SK-N-SH (cell line): ENCODE measurements around the gene CA5B. TPM values are rescaled to one million over a fixed set of nuclear protein-coding genes. Genes with fewer than 3 reads are reported as not detected.

Experiments used
- CTCF ChIA-PET: fragments of 300-600, 350-600 bp; formaldehyde crosslinking; extraction: SDS; loops from one replicate; lab custom pipeline; 2021; lab: Yijun Ruan, JAX
- POLR2A ChIA-PET: fragments of 350-600 bp; sonication (Branson Sonifier 250); formaldehyde crosslinking; extraction: SDS; loops from one replicate; lab custom pipeline; 2020; ENCODE audit warnings: antibody characterized with exemption, inconsistent platforms; lab: Yijun Ruan, JAX
- DNase-seq: peaks from one replicate; pipeline ENCODE4 v3.0.0; 2012
- H2AFZ ChIP-seq: fragments of 200-600 bp; sonication (generic); 2 replicates; pipeline ENCODE4 v1.8.1; 2016; ENCODE audit warnings: antibody characterized with exemption, mild to moderate bottlenecking, low read depth
- H3F3A ChIP-seq: fragments of 200-600 bp; sonication (generic); replicated peaks from 2 replicates; pipeline ENCODE3; 2016; ENCODE audit warnings: antibody characterized with exemption, mild to moderate bottlenecking; ENCODE audit not compliant: insufficient read depth
- H3K27ac ChIP-seq, 2 experiments: fragments of 200-500 bp in 1 of 2; fragments of 200-600 bp in 1 of 2; sonication (Bioruptor generic) in 1 of 2; sonication (generic), shearing (Covaris generic) in 1 of 2; 2 replicates each; pipeline versions ENCODE4 v1.5.1 to v1.6.1; 2014 to 2016; ENCODE audit warnings: low read depth in 2 of 2, inconsistent platforms in 1 of 2, low read length in 1 of 2, mild to moderate bottlenecking in 1 of 2, mixed read lengths in 1 of 2
- H3K27me3 ChIP-seq: fragments of 200-600 bp; sonication (generic), shearing (Covaris generic); 2 replicates; pipeline ENCODE4 v1.6.1; 2016; ENCODE audit warnings: mixed run types; ENCODE audit not compliant: insufficient read depth
- H3K36me3 ChIP-seq, 2 experiments: fragments of 200-500 bp in 1 of 2; fragments of 200-600 bp in 1 of 2; sonication (Bioruptor generic) in 1 of 2; sonication (generic) in 1 of 2; replicated peaks in 1 of 2; 2 replicates each; pipeline versions ENCODE3 to v1.5.1; 2014 to 2016; ENCODE audit warnings: low read length in 1 of 2, mild to moderate bottlenecking in 1 of 2; ENCODE audit not compliant: insufficient read depth in 2 of 2, control insufficient read depth in 1 of 2
- H3K4me1 ChIP-seq, 2 experiments: fragments of 200-500 bp in 1 of 2; fragments of 200-600 bp in 1 of 2; sonication (Bioruptor generic) in 1 of 2; sonication (generic), shearing (Covaris generic) in 1 of 2; 2 replicates each; pipeline versions ENCODE4 v1.5.1 to v1.6.1; 2014 to 2016; ENCODE audit warnings: low read depth in 1 of 2, low read length in 1 of 2, mixed run types in 1 of 2; ENCODE audit not compliant: insufficient read depth in 2 of 2, control insufficient read depth in 1 of 2
- H3K4me2 ChIP-seq: fragments of 200-600 bp; sonication (generic), shearing (Covaris generic); 2 replicates; pipeline ENCODE4 v1.6.1; 2017; ENCODE audit warnings: mixed run types
- H3K4me3 ChIP-seq, 2 experiments: fragments of 200-500 bp in 1 of 2; fragments of 200-600 bp in 1 of 2; sonication (Bioruptor generic) in 1 of 2; sonication (generic), shearing (Covaris generic) in 1 of 2; 2 replicates each; pipeline versions ENCODE4 v1.5.1 to v1.8.1; 2014 to 2016; ENCODE audit warnings: low read depth in 2 of 2, inconsistent platforms in 1 of 2, low read length in 1 of 2, mild to moderate bottlenecking in 1 of 2, mixed read lengths in 1 of 2, moderate library complexity in 1 of 2
- H3K79me2 ChIP-seq: fragments of 200-600 bp; sonication (generic); 2 replicates; pipeline ENCODE4 v1.8.1; 2017; ENCODE audit warnings: mild to moderate bottlenecking; ENCODE audit not compliant: insufficient read depth
- H3K9ac ChIP-seq: fragments of 200-600 bp; sonication (generic); 2 replicates; pipeline ENCODE4 v1.6.1; 2017; ENCODE audit warnings: mixed run types
- H3K9me2 ChIP-seq: fragments of 200-600 bp; sonication (generic); 2 replicates; pipeline ENCODE4 v1.6.1; 2017; ENCODE audit warnings: mixed run types
- H3K9me3 ChIP-seq: fragments of 200-600 bp; sonication (generic); 2 replicates; pipeline ENCODE4 v1.6.1; 2017; ENCODE audit warnings: mixed run types, mild to moderate bottlenecking, moderate library complexity
- H4K20me1 ChIP-seq: fragments of 200-600 bp; sonication (generic); 2 replicates; pipeline ENCODE4 v1.6.1; 2017; ENCODE audit warnings: mild to moderate bottlenecking, mixed run types; ENCODE audit not compliant: insufficient read depth
- ELF1 ChIP-seq: IDR thresholded peaks from 2 replicates; pipeline ENCODE4 v1.4.0; 2012
- GABPA ChIP-seq: IDR thresholded peaks from 2 replicates; pipeline ENCODE4 v1.4.0; 2012; ENCODE audit warnings: low read depth, mild to moderate bottlenecking
- GATA2 ChIP-seq: sonication (generic); formaldehyde crosslinking; IDR thresholded peaks from 2 replicates; pipeline ENCODE4 v1.5.0; 2020; ENCODE audit warnings: mild to moderate bottlenecking, missing genetic modification reagents
- JUND ChIP-seq: IDR thresholded peaks from 2 replicates; pipeline ENCODE4 v1.4.0; 2012
- MEF2A ChIP-seq: IDR thresholded peaks from 2 replicates; pipeline ENCODE4 v1.4.0; 2012; ENCODE audit warnings: low read depth, borderline replicate concordance
- MXI1 ChIP-seq: IDR thresholded peaks from 2 replicates; pipeline ENCODE4 v1.6.1; 2012; ENCODE audit warnings: mild to moderate bottlenecking, low read depth, low read length, improper control_type of control experiment
- NFIC ChIP-seq: IDR thresholded peaks from 2 replicates; pipeline ENCODE4 v1.4.0; 2012; ENCODE audit warnings: borderline replicate concordance
- POLR2AphosphoS5 ChIP-seq: IDR thresholded peaks from 2 replicates; pipeline ENCODE4 v1.6.1; 2012; ENCODE audit warnings: low read depth, low read length
- TAF1 ChIP-seq: IDR thresholded peaks from 2 replicates; pipeline ENCODE4 v1.6.1; 2012; ENCODE audit warnings: low read depth, mild to moderate bottlenecking, low read length, moderate library complexity, borderline replicate concordance
- TEAD4 ChIP-seq: IDR thresholded peaks from 2 replicates; pipeline ENCODE4 v1.4.0; 2012; ENCODE audit warnings: mild to moderate bottlenecking, borderline replicate concordance; ENCODE audit not compliant: insufficient read depth
- YY1 ChIP-seq: IDR thresholded peaks from 2 replicates; pipeline ENCODE4 v1.4.0; 2012; ENCODE audit warnings: low read depth, mild to moderate bottlenecking
- WGBS: methylation state at CpG from one replicate; pipeline ENCODE4 v1.1.6; 2017; ENCODE audit warnings: low lambda C conversion rate; 5-methylcytosine and 5-hydroxymethylcytosine counted together
- polyA plus RNA-seq, 3 experiments: library from polyadenylated mRNA; depleted of rRNA; stranded (reverse); fragments of >200 nt; gene quantifications; 2 replicates each; pipeline ENCODE4 v1.2.3, GENCODE V29; 2012
- TF ChIP-seq, protein P1 (sequence below): fragments of 150-350 bp; IDR thresholded peaks from 2 replicates; pipeline ENCODE4 v1.6.1; 2016; ENCODE audit warnings: mild to moderate bottlenecking, low read depth, low read length
- TF ChIP-seq, protein P2 (sequence below): IDR thresholded peaks from 2 replicates; pipeline ENCODE4 v1.6.1; 2012; ENCODE audit warnings: mild to moderate bottlenecking, low read depth, low read length, moderate library complexity
- TF ChIP-seq, protein P3 (sequence below): IDR thresholded peaks from 2 replicates; pipeline ENCODE4 v1.4.0; 2012; ENCODE audit warnings: low read depth, borderline replicate concordance
- TF ChIP-seq, protein P4 (sequence below): IDR thresholded peaks from 2 replicates; pipeline ENCODE4 v1.4.0; 2012; ENCODE audit warnings: low read depth, borderline replicate concordance

Gene CA5B
- polyA plus RNA-seq, 1 of the 3 experiments (the other 2 are of a cell fraction) = 4.4 TPM

DNA sequence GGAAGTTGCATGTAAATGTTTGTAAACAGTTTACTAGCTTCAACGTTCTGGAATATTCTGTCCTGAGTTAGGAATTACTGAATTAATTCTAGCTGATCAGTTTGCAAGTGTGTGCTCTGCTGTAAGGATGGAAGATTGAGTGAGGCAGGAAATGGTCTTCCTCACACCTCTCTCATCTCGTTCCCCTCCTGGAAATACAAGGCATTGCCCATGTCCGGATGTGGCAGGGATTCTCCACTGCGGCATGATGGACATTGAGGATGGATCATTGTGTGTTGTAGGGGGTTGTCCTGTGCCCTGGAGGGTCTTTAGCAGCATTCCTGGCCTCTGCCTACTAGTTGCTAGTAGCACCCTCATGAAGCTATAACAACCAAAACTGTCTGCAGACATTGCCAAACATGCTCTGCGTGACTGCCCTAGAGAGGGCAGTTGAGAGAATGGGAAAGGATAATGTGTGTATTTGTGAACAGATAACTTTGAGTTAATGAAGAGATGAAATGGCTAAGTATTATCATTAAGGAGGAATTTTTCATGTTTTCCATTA, 12.6 kb downstream of the CA5B start (continued):
- TF ChIP-seq POLR2AphosphoS5 = no peak

DNA sequence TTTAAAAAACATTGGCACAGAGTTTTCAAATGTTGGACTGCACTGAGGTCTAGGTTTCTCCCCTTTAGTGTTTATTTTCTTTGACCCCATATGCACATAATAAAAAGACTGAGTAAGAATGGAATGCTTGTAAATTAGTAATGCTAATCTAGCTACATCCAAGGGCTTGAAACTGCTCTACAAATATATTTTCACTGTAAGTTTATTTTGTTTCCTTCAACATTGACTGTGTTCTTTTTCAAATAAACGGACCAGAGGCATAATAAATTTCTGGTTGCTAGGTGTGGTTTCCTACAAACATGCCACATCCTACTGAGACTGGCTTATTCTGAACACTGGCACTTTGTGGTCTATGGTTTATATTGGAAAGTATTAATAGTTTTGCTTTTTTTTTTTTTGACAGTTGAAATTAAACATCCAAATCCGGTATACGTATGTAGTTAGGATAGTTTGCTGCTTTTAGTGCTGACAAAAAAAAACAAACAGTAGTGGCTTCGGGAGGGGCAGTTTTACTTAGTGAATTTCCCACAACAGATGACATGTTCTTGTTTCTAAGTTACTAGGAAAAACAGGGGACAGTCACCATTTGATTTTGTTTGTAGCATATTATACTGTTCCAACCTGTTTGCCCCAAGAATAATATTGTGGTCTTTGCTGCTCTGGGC, 13.2 kb downstream of the CA5B start:
- POLR2A ChIA-PET = no interaction called here
- no peak for DNase-seq

DNA sequence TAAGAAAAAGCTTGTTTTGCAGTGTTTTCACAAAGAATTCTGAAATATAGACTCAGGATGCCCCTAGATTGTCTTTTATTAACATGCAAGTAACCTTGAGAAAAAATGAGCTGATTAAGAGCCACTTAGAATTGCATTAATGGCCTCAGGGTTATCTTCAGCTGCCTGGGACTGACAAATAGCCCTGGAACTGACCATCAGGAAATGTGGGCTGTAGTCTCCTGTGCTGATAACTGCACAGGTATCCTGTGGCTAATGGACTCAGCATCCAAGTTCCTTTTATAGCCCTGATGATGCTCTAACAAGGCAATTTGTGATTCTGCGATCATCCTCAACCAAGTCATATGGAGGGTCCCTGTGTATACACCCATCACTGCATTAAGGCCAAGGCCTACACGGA, 17.0 kb downstream of the CA5B start:
- H4K20me1 ChIP-seq = no peaks in the 10 kb centered on the region
- H3K4me3 ChIP-seq = no peak overlapping the region
- TF ChIP-seq MEF2A (no peak), JUND (no peak), GABPA (no peak), YY1 (no peak), ELF1 (no peak), TAF1 (no peak), MXI1 (no peak), NFIC (no peak)
- TF ChIP-seq, protein P1, sequence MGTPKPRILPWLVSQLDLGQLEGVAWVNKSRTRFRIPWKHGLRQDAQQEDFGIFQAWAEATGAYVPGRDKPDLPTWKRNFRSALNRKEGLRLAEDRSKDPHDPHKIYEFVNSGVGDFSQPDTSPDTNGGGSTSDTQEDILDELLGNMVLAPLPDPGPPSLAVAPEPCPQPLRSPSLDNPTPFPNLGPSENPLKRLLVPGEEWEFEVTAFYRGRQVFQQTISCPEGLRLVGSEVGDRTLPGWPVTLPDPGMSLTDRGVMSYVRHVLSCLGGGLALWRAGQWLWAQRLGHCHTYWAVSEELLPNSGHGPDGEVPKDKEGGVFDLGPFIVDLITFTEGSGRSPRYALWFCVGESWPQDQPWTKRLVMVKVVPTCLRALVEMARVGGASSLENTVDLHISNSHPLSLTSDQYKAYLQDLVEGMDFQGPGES = no peak
- TF ChIP-seq, protein P2, sequence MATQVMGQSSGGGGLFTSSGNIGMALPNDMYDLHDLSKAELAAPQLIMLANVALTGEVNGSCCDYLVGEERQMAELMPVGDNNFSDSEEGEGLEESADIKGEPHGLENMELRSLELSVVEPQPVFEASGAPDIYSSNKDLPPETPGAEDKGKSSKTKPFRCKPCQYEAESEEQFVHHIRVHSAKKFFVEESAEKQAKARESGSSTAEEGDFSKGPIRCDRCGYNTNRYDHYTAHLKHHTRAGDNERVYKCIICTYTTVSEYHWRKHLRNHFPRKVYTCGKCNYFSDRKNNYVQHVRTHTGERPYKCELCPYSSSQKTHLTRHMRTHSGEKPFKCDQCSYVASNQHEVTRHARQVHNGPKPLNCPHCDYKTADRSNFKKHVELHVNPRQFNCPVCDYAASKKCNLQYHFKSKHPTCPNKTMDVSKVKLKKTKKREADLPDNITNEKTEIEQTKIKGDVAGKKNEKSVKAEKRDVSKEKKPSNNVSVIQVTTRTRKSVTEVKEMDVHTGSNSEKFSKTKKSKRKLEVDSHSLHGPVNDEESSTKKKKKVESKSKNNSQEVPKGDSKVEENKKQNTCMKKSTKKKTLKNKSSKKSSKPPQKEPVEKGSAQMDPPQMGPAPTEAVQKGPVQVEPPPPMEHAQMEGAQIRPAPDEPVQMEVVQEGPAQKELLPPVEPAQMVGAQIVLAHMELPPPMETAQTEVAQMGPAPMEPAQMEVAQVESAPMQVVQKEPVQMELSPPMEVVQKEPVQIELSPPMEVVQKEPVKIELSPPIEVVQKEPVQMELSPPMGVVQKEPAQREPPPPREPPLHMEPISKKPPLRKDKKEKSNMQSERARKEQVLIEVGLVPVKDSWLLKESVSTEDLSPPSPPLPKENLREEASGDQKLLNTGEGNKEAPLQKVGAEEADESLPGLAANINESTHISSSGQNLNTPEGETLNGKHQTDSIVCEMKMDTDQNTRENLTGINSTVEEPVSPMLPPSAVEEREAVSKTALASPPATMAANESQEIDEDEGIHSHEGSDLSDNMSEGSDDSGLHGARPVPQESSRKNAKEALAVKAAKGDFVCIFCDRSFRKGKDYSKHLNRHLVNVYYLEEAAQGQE = no peak
- TF ChIP-seq, protein P3, sequence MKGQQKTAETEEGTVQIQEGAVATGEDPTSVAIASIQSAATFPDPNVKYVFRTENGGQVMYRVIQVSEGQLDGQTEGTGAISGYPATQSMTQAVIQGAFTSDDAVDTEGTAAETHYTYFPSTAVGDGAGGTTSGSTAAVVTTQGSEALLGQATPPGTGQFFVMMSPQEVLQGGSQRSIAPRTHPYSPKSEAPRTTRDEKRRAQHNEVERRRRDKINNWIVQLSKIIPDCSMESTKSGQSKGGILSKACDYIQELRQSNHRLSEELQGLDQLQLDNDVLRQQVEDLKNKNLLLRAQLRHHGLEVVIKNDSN = no peak
- POLR2A ChIA-PET = no interaction called here
- no peak overlapping the region for H2AFZ ChIP-seq
- H3K27ac ChIP-seq = no peak overlapping the region
- H3K9me3 ChIP-seq = no peaks in the 10 kb centered on the region
- no peak overlapping the region for H3K9ac ChIP-seq
- WGBS = 96% methylated on average over 2 of the region's 2 CpGs
- H3K4me2 ChIP-seq = no peak overlapping the region
- H3K79me2 ChIP-seq = no peaks in the 10 kb centered on the region
- peaks cover 0 to 4% of the 10 kb centered on the region in 2 experiments; a peak in 2 of 4 replicates for H3K4me1 ChIP-seq
- H3K36me3 ChIP-seq = peaks cover 0 to 6% of the 10 kb centered on the region in 2 experiments
- H3K27me3 ChIP-seq = no peaks in the 10 kb centered on the region
- H3K9me2 ChIP-seq = no peaks in the 10 kb centered on the region
- peak; percentile 21 for DNase-seq
- CTCF ChIA-PET = no interaction called here
- H3F3A ChIP-seq = peaks cover under 1% of the 10 kb centered on the region

More for the DNA sequence above, 13.2 kb downstream of the CA5B start:
- H2AFZ ChIP-seq = no peak overlapping the region
- H3K4me3 ChIP-seq = no peak overlapping the region
- no peak overlapping the region for H3K4me2 ChIP-seq
- peaks cover 2 to 6% of the 10 kb centered on the region in 2 experiments for H3K36me3 ChIP-seq
- no peak overlapping the region for H3K27ac ChIP-seq
- TF ChIP-seq TEAD4 (no peak), GATA2 (CRISPR knock-in tag) (no peak)
- TF ChIP-seq, protein P1 = no peak
- TF ChIP-seq, protein P4, sequence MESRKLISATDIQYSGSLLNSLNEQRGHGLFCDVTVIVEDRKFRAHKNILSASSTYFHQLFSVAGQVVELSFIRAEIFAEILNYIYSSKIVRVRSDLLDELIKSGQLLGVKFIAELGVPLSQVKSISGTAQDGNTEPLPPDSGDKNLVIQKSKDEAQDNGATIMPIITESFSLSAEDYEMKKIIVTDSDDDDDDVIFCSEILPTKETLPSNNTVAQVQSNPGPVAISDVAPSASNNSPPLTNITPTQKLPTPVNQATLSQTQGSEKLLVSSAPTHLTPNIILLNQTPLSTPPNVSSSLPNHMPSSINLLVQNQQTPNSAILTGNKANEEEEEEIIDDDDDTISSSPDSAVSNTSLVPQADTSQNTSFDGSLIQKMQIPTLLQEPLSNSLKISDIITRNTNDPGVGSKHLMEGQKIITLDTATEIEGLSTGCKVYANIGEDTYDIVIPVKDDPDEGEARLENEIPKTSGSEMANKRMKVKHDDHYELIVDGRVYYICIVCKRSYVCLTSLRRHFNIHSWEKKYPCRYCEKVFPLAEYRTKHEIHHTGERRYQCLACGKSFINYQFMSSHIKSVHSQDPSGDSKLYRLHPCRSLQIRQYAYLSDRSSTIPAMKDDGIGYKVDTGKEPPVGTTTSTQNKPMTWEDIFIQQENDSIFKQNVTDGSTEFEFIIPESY = no peak
- TF ChIP-seq, all 33 proteins: peak for 0
- H3F3A ChIP-seq = no peaks in the 10 kb centered on the region
- no peak overlapping the region for H3K9ac ChIP-seq
- no peaks in the 10 kb centered on the region for H3K9me3 ChIP-seq
- no peaks in the 10 kb centered on the region for H4K20me1 ChIP-seq
- WGBS = 86% methylated on average over 4 of the region's 4 CpGs
- H3K27me3 ChIP-seq = no peaks in the 10 kb centered on the region
- no peaks in the 10 kb centered on the region for H3K79me2 ChIP-seq
- no peaks in the 10 kb centered on the region for H3K9me2 ChIP-seq
- peaks cover 0 to 4% of the 10 kb centered on the region in 2 experiments; a peak in 3 of 4 replicates for H3K4me1 ChIP-seq
- CTCF ChIA-PET = no interaction called here
